Panc1 (cell line): ENCODE measurements around the gene CKAP4.

Source experiments
- CTCF ChIP-seq: fragments of 450-650 bp; IDR thresholded peaks from 2 replicates; pipeline ENCODE4 v1.5.1; 2017; ENCODE audit warnings: mild to moderate bottlenecking
- POLR2AphosphoS5 ChIP-seq: IDR thresholded peaks from 2 replicates; pipeline ENCODE4 v1.6.1; 2012; ENCODE audit warnings: mild to moderate bottlenecking, low read depth, low read length, moderate library complexity
- TCF7L2 ChIP-seq: IDR thresholded peaks from 2 replicates; pipeline ENCODE4 v1.6.1; 2011; ENCODE audit warnings: mild to moderate bottlenecking, low read depth, low read length, inconsistent platforms

GRCh38 chr12:106292339-106292738, 44.5 kb upstream of the CKAP4 start:
- TF ChIP-seq TCF7L2 (no peak), CTCF (no peak), POLR2AphosphoS5 (no peak)
